HEK293 (cell line): ENCODE measurements around the gene HIP1.

ENCODE experiments used
- OSR2 ChIP-seq: fragments of 450-650 bp; formaldehyde crosslinking; IDR thresholded peaks from 2 replicates; pipeline ENCODE4 v1.5.1; 2016; ENCODE audit warnings: missing biosample characterization, missing genetic modification characterization
- PBX3 ChIP-seq: sonication (generic); formaldehyde crosslinking; IDR thresholded peaks from 2 replicates; pipeline ENCODE4 v1.8.1; 2022; ENCODE audit warnings: mild to moderate bottlenecking, moderate library complexity, missing genetic modification reagents
- ZNF146 ChIP-seq: fragments of 450-650 bp; formaldehyde crosslinking; IDR thresholded peaks from 2 replicates; pipeline ENCODE4 v1.5.1; 2016; ENCODE audit warnings: missing biosample characterization, missing genetic modification characterization
- ZNF24 ChIP-seq: fragments of 450-650 bp; formaldehyde crosslinking; IDR thresholded peaks from 2 replicates; pipeline ENCODE4 v1.5.1; 2016; ENCODE audit warnings: missing biosample characterization, missing genetic modification characterization
- ZNF280C ChIP-seq: fragments of 450-650 bp; formaldehyde crosslinking; IDR thresholded peaks from 2 replicates; pipeline ENCODE4 v1.5.1; 2016; ENCODE audit warnings: missing biosample characterization, missing genetic modification characterization
- ZNF514 ChIP-seq: fragments of 450-650 bp; formaldehyde crosslinking; IDR thresholded peaks from 2 replicates; pipeline ENCODE4 v1.5.1; 2016; ENCODE audit warnings: missing biosample characterization, missing genetic modification characterization
- ZNF529 ChIP-seq: fragments of 450-650 bp; formaldehyde crosslinking; IDR thresholded peaks from 2 replicates; pipeline ENCODE4 v1.5.1; 2017; ENCODE audit warnings: missing genetic modification characterization, missing biosample characterization; ENCODE audit not compliant: insufficient replicate concordance
- ZNF558 ChIP-seq: fragments of 450-650 bp; formaldehyde crosslinking; IDR thresholded peaks from 2 replicates; pipeline ENCODE4 v1.5.1; 2016; ENCODE audit warnings: missing biosample characterization, missing genetic modification characterization
- TF ChIP-seq, protein P1 (sequence below): fragments of 450-650 bp; formaldehyde crosslinking; IDR thresholded peaks from 2 replicates; pipeline ENCODE4 v1.5.1; 2016; ENCODE audit warnings: missing biosample characterization, missing genetic modification characterization
- TF ChIP-seq, protein P2 (sequence below): fragments of 450-650 bp; formaldehyde crosslinking; IDR thresholded peaks from 2 replicates; pipeline ENCODE4 v1.5.1; 2016; ENCODE audit warnings: missing biosample characterization, missing genetic modification characterization

DNA sequence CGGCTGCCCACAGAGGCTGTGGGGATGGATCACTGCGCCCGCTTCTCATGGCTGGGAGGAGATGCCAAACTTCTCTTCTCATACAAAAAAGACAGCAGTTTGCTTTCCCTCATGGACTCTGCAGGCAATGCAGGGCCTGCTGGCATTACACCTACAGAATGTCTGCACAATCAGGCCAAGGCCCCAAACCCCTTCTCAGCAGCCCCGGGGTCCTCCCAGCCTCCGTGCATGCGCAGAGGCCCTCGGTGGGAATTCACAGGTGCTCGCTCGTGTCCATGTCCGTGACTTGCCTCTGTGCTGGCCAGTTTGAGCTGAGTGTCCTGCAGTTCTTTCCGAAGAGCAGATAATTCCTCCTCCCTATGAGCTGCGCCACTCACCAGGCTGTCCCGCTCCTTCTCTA is 183.0 kb downstream of the HIP1 start:
- TF ChIP-seq ZNF280C (tag by site-specific recombination) (no peak), OSR2 (tag by site-specific recombination) (no peak), ZNF24 (tag by site-specific recombination) (no peak), ZNF558 (tag by site-specific recombination) (no peak), ZNF146 (tag by site-specific recombination) (no peak), PBX3 (CRISPR knock-in tag) (no peak), ZNF514 (tag by site-specific recombination) (no peak), ZNF529 (tag by site-specific recombination) (no peak)
- TF ChIP-seq, protein P1, sequence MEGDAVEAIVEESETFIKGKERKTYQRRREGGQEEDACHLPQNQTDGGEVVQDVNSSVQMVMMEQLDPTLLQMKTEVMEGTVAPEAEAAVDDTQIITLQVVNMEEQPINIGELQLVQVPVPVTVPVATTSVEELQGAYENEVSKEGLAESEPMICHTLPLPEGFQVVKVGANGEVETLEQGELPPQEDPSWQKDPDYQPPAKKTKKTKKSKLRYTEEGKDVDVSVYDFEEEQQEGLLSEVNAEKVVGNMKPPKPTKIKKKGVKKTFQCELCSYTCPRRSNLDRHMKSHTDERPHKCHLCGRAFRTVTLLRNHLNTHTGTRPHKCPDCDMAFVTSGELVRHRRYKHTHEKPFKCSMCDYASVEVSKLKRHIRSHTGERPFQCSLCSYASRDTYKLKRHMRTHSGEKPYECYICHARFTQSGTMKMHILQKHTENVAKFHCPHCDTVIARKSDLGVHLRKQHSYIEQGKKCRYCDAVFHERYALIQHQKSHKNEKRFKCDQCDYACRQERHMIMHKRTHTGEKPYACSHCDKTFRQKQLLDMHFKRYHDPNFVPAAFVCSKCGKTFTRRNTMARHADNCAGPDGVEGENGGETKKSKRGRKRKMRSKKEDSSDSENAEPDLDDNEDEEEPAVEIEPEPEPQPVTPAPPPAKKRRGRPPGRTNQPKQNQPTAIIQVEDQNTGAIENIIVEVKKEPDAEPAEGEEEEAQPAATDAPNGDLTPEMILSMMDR (tag by site-specific recombination) = no peak
- TF ChIP-seq, protein P2, sequence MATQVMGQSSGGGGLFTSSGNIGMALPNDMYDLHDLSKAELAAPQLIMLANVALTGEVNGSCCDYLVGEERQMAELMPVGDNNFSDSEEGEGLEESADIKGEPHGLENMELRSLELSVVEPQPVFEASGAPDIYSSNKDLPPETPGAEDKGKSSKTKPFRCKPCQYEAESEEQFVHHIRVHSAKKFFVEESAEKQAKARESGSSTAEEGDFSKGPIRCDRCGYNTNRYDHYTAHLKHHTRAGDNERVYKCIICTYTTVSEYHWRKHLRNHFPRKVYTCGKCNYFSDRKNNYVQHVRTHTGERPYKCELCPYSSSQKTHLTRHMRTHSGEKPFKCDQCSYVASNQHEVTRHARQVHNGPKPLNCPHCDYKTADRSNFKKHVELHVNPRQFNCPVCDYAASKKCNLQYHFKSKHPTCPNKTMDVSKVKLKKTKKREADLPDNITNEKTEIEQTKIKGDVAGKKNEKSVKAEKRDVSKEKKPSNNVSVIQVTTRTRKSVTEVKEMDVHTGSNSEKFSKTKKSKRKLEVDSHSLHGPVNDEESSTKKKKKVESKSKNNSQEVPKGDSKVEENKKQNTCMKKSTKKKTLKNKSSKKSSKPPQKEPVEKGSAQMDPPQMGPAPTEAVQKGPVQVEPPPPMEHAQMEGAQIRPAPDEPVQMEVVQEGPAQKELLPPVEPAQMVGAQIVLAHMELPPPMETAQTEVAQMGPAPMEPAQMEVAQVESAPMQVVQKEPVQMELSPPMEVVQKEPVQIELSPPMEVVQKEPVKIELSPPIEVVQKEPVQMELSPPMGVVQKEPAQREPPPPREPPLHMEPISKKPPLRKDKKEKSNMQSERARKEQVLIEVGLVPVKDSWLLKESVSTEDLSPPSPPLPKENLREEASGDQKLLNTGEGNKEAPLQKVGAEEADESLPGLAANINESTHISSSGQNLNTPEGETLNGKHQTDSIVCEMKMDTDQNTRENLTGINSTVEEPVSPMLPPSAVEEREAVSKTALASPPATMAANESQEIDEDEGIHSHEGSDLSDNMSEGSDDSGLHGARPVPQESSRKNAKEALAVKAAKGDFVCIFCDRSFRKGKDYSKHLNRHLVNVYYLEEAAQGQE (tag by site-specific recombination) = no peak
